ENCODE results near the gene SCRN2. TPM values are rescaled to one million over a fixed set of nuclear protein-coding genes. Genes with fewer than 3 reads are reported as not detected.
A peak's percentile ranks its signal among the peaks of the same experiment; 100 is the strongest.

SCRN2 gene
- total and polyA plus RNA-seq, 2 of the 8 experiments (the other 6 are each of a cell fraction or from before 2014, with no cell fraction given), result 24.4 to 42.3 TPM

DNA sequence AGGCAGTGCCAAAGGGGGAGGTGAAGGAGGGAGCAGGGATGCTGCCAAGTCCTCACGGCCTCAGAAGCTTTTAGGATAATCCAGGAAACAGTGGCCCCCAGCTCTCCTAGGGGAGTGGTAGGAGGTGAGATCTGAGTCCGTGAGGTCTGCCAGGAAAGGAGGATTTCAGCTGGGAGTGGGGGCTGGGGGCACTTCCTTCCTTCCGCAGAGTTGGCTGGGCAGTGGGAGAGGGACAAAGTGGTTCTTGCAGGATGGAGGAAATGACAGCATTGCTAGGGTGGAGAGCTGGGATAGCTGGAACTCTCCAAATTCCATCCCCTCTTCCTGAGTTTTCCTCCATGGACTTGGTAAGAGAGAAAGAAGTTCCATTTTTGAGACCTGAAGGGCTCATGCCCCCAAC lies 14.7 kb upstream of the SCRN2 start:
- Histone ChIP-seq H4K5ac (ENCODE audit: insufficient read length, low read depth, low read length) (no peak overlapping the region), H2BK20ac (ENCODE audit: low read length) (no peak overlapping the region), H2BK12ac (ENCODE audit: low read depth, low read length) (peak overlapping the region; percentile 20; the same call in 1 of the 2 replicates), H3K4me3 (ENCODE audit: extremely low read depth in 1 of 4, insufficient read depth in 2 of 4, low read depth in 3 of 4, low read length in 4 of 4) (no peak overlapping the region), H3K4me2 (ENCODE audit: insufficient read depth in 1 of 2, low read depth in 2 of 2, low read length in 2 of 2) (no peak overlapping the region), H3K4ac (replicated peaks; ENCODE audit: insufficient read length, low read depth, low read length) (no peak overlapping the region), H4K8ac (ENCODE audit: extremely low read depth, insufficient read depth, low read length) (0 out of 2 replicates have a peak overlapping the region, but pooled peaks have one; percentile 5), H3K4me1 (replicated peaks in 1 of 4; ENCODE audit: control insufficient read depth in 3 of 4, insufficient read depth in 4 of 4, low read length in 3 of 4) (peaks cover 4 to 9% (median 7%) of the 10 kb centered on the region in 4 experiments; a peak in 5 of 7 replicates), H2AK5ac (ENCODE audit: low read depth, low read length) (no peak overlapping the region), H2BK15ac (ENCODE audit: low read length) (no peak overlapping the region), H3K23ac (ENCODE audit: insufficient read length) (no peak overlapping the region), H2AFZ (ENCODE audit: low read length) (no peak overlapping the region), H3K27ac (ENCODE audit: low read depth, low read length) (no peak overlapping the region), H3K14ac (ENCODE audit: insufficient read length) (no peak overlapping the region), H3K79me1 (ENCODE audit: low read depth, low read length) (no peaks in the 10 kb centered on the region), H3K23me2 (ENCODE audit: low read depth, low read length) (peaks cover 11% of the 10 kb centered on the region), H3K18ac (ENCODE audit: extremely low read depth, low read length) (no peak overlapping the region), H3K27me3 (replicated peaks in 1 of 4; ENCODE audit: control insufficient read depth in 3 of 4, extremely low read depth in 1 of 4, insufficient read depth in 3 of 4, low read length in 3 of 4) (peaks cover 18 to 50% (median 48%) of the 10 kb centered on the region in 4 experiments), H3K9me3 (ENCODE audit: insufficient read depth in 2 of 2, low read depth in 1 of 2, low read length in 1 of 2) (no peaks in the 10 kb centered on the region), H2BK120ac (replicated peaks; ENCODE audit: low read depth, low read length) (no peak overlapping the region), H4K91ac (replicated peaks; ENCODE audit: insufficient read length, low read length) (no peak overlapping the region), H3K56ac (replicated peaks; ENCODE audit: insufficient read length, low read depth, low read length) (no peak overlapping the region), H3K36me3 (ENCODE audit: control insufficient read depth in 2 of 4, insufficient read depth in 4 of 4, low read length in 3 of 4) (no peaks in the 10 kb centered on the region), H2BK5ac (ENCODE audit: low read depth, low read length) (no peak overlapping the region), H4K20me1 (replicated peaks in 1 of 2; ENCODE audit: control insufficient read depth in 1 of 2, insufficient read depth in 2 of 2, low read length in 2 of 2) (no peaks in the 10 kb centered on the region), H3K79me2 (ENCODE audit: control insufficient read depth in 1 of 2, insufficient read depth in 2 of 2, low read length in 2 of 2) (no peaks in the 10 kb centered on the region), H3K9ac (replicated peaks in 1 of 4; ENCODE audit: extremely low read depth in 1 of 4, low read depth in 3 of 4, low read length in 3 of 4) (no peak overlapping the region)
- ChIA-PET POLR2A (ENCODE audit: partially characterized antibody) (interaction anchor here (1.1 to 2.3 kb wide), 6 partner anchors 9 to 144 kb away, joined by 3 to 7 read pairs (median 4); partner anchors contain the start of gene SP2), CTCF (ENCODE audit: partially characterized antibody) (interaction anchor here (1.6 to 33.0 kb wide), 6 partner anchors 9 to 171 kb away, joined by 3 to 1206 read pairs (median 133); partner anchors contain the start of genes SCRN2, SP2 and SP6)
- DNase-seq (ENCODE audit: low read depth in 1 of 2, low spot score in 2 of 2) (no peak), FAIRE-seq (no peak)
- 65% methylated on average over 3 of the region's 3 CpGs; no CpG with 5 or more reads in 1 of the 2 experiments for WGBS, 2 experiments (ENCODE audit: extremely low coverage in 1 of 2, insufficient coverage in 1 of 2, insufficient read length in 1 of 2, insufficient replicate concordance in 2 of 2, low coverage in 1 of 2, low lambda C conversion rate in 2 of 2, missing lambda C conversion rate in 1 of 2)
- no peak for TF ChIP-seq SP2 (IDR thresholded peaks at IDR 0.05; ENCODE audit: low read length)
- TF ChIP-seq CBX5 (IDR thresholded peaks at IDR 0.05; ENCODE audit: low read depth, low read length), result no peak
- no peak for TF ChIP-seq SP1 (IDR thresholded peaks at IDR 0.05; ENCODE audit: low read depth, low read length)
- TF ChIP-seq CTCF (IDR thresholded peaks at IDR 0.05; ENCODE audit: control extremely low read depth in 1 of 3, insufficient read depth in 1 of 3, low read depth in 1 of 3, low read length in 3 of 3), result no peak
- no peak for TF ChIP-seq SIN3A (conservative IDR thresholded peaks at IDR 0.05 in 1 of 2, IDR thresholded peaks at IDR 0.05 in 1 of 2; ENCODE audit: low read depth in 1 of 2, low read length in 2 of 2)
- no peak for TF ChIP-seq HDAC2 (IDR thresholded peaks at IDR 0.05; ENCODE audit: borderline replicate concordance in 1 of 2, low read depth in 2 of 2, low read length in 2 of 2)
- TF ChIP-seq CHD1 (IDR thresholded peaks at IDR 0.05; ENCODE audit: low read depth, low read length), result no peak
- TF ChIP-seq EZH2 (IDR thresholded peaks at IDR 0.05; ENCODE audit: low read depth, low read length, severe bottlenecking), result no peak
- TF ChIP-seq ATF3 (IDR thresholded peaks at IDR 0.05; ENCODE audit: insufficient read depth, low read depth, low read length), result no peak
- TF ChIP-seq CREB1 (IDR thresholded peaks at IDR 0.05), result no peak

All from H1 (cell line).